Immature natural killer cell (primary cell): Measurements from ENCODE around the gene MSTN. TPM values are rescaled to one million over a fixed set of nuclear protein-coding genes. Genes with fewer than 3 reads are reported as not detected.

Experiments
- DNase-seq, 3 donors: peaks; one replicate each; pipeline ENCODE4 v3.0.0; 2022; ENCODE audit warnings: mixed read lengths in 1 of 3
- H3K27ac Mint-ChIP-seq, 6 donors: one replicate each; pipeline ENCODE4 v1.8.0; 2020; ENCODE audit warnings: mixed read lengths in 6 of 6, mild to moderate bottlenecking in 5 of 6, inconsistent platforms in 4 of 6, moderate library complexity in 3 of 6
- H3K27me3 Mint-ChIP-seq, 3 donors: one replicate each; pipeline ENCODE4 v1.8.0; 2020 to 2021; ENCODE audit warnings: low read depth in 3 of 3, mild to moderate bottlenecking in 3 of 3, mixed read lengths in 3 of 3, moderate library complexity in 3 of 3, inconsistent platforms in 1 of 3
- H3K36me3 Mint-ChIP-seq, 3 donors: one replicate each; pipeline ENCODE4 v1.8.0; 2020; ENCODE audit warnings: mixed read lengths in 3 of 3, inconsistent platforms in 2 of 3, mild to moderate bottlenecking in 2 of 3
- H3K4me1 Mint-ChIP-seq, 2 donors: one replicate each; pipeline ENCODE4 v1.8.0; 2020; ENCODE audit warnings: inconsistent platforms in 2 of 2, mild to moderate bottlenecking in 2 of 2, mixed read lengths in 2 of 2, moderate library complexity in 1 of 2
- H3K4me3 Mint-ChIP-seq, 5 donors: one replicate each; pipeline ENCODE4 v1.8.0; 2020; ENCODE audit warnings: mild to moderate bottlenecking in 5 of 5, mixed read lengths in 5 of 5, inconsistent platforms in 3 of 5, moderate library complexity in 3 of 5
- H3K9me3 Mint-ChIP-seq, 6 donors: one replicate each; pipeline ENCODE4 v1.8.0; 2020; ENCODE audit warnings: mild to moderate bottlenecking in 6 of 6, mixed read lengths in 6 of 6, inconsistent platforms in 4 of 6, moderate library complexity in 3 of 6
- polyA plus RNA-seq, 3 donors: library from polyadenylated mRNA; unstranded; fragments of 300-500 nt; fragmentation: Illumina TruSeq; gene quantifications; one replicate each; pipeline ENCODE4 v1.2.3, GENCODE V29; 2021

The MSTN gene
- polyA plus RNA-seq: not detected

GRCh38 chr2:190062601-190063000 is at the start of gene MSTN:
Gene MSTN (minus strand): TSS chr2:190062729. CDS start chr2:190062596, 133 bp downstream.
- Mint-ChIP-seq H3K4me3 (no peak within 1 kb of the TSS), H3K4me1 (no peaks in the 10 kb centered on the region), H3K27me3 (peaks cover 0 to 4% (median 0%) of the 10 kb centered on the region in 3 donors), H3K9me3 (no peaks in the 10 kb centered on the region), H3K36me3 (no peaks in the 10 kb centered on the region), H3K27ac (no peak within 1 kb of the TSS)
- no peak for DNase-seq

GRCh38 chr2:190111166-190111565 is 48.6 kb upstream of the MSTN start:
- Mint-ChIP-seq H3K9me3 (no peaks in the 10 kb centered on the region), H3K27ac (no peak overlapping the region), H3K36me3 (no peaks in the 10 kb centered on the region), H3K27me3 (peaks cover 2% of the 10 kb centered on the region in 3 donors), H3K4me3 (no peak overlapping the region), H3K4me1 (no peaks in the 10 kb centered on the region)
- DNase-seq: no peak

- no peaks in the 10 kb centered on the region for H3K4me1 Mint-ChIP-seq
- H3K9me3 Mint-ChIP-seq: no peaks in the 10 kb centered on the region
- no peak overlapping the region for H3K4me3 Mint-ChIP-seq
- no peaks in the 10 kb centered on the region for H3K36me3 Mint-ChIP-seq
- DNase-seq: no peak
- peaks cover 2% of the 10 kb centered on the region in 3 donors for H3K27me3 Mint-ChIP-seq
- no peak overlapping the region for H3K27ac Mint-ChIP-seq
Measured at GRCh38 chr2:190110699-190111098, 48.2 kb upstream of the MSTN start.

- Mint-ChIP-seq H3K4me3 (no peak overlapping the region), H3K4me1 (no peaks in the 10 kb centered on the region), H3K27me3 (peaks cover 2% of the 10 kb centered on the region in 3 donors), H3K27ac (no peak overlapping the region), H3K36me3 (no peaks in the 10 kb centered on the region), H3K9me3 (no peaks in the 10 kb centered on the region)
- DNase-seq: no peak
Measured at GRCh38 chr2:190110131-190110530, 47.6 kb upstream of the MSTN start.

- Mint-ChIP-seq H3K9me3 (peaks cover 0 to under 1% (median 0%) of the 10 kb centered on the region in 6 donors), H3K36me3 (no peaks in the 10 kb centered on the region), H3K27ac (no peak overlapping the region), H3K4me3 (no peak overlapping the region), H3K4me1 (no peaks in the 10 kb centered on the region), H3K27me3 (peaks cover 2 to 5% (median 2%) of the 10 kb centered on the region in 3 donors)
- DNase-seq: no peak
Measured at GRCh38 chr2:190107409-190107808, 44.9 kb upstream of the MSTN start.

- Mint-ChIP-seq H3K4me3 (no peak overlapping the region), H3K4me1 (no peaks in the 10 kb centered on the region), H3K9me3 (peaks cover 0 to 7% (median 1%) of the 10 kb centered on the region in 6 donors), H3K36me3 (peaks cover 0 to 2% (median 0%) of the 10 kb centered on the region in 3 donors), H3K27ac (no peak overlapping the region), H3K27me3 (peaks cover 2 to 5% (median 2%) of the 10 kb centered on the region in 3 donors)
- DNase-seq: no peak
Measured at GRCh38 chr2:190106783-190107182, 44.3 kb upstream of the MSTN start.

- peaks cover 0 to 3% (median 0%) of the 10 kb centered on the region in 3 donors for H3K36me3 Mint-ChIP-seq
- no peak overlapping the region for H3K27ac Mint-ChIP-seq
- H3K9me3 Mint-ChIP-seq: peaks cover 0 to 9% (median 2%) of the 10 kb centered on the region in 6 donors
- no peak for DNase-seq
- H3K4me1 Mint-ChIP-seq: no peaks in the 10 kb centered on the region
- peaks cover 2 to 5% (median 2%) of the 10 kb centered on the region in 3 donors for H3K27me3 Mint-ChIP-seq
- no peak overlapping the region for H3K4me3 Mint-ChIP-seq
Measured at GRCh38 chr2:190105554-190105953, 43.0 kb upstream of the MSTN start.

- Mint-ChIP-seq H3K4me3 (no peak overlapping the region), H3K9me3 (peaks cover 0 to 9% (median 2%) of the 10 kb centered on the region in 6 donors), H3K27me3 (peaks cover 0 to 5% (median 4%) of the 10 kb centered on the region in 3 donors), H3K36me3 (peaks cover 0 to 3% (median 0%) of the 10 kb centered on the region in 3 donors), H3K4me1 (no peaks in the 10 kb centered on the region), H3K27ac (no peak overlapping the region)
- DNase-seq: no peak
Measured at GRCh38 chr2:190103144-190103543, 40.6 kb upstream of the MSTN start.

- no peak overlapping the region for H3K27ac Mint-ChIP-seq
- H3K36me3 Mint-ChIP-seq: peaks cover 0 to 3% (median 0%) of the 10 kb centered on the region in 3 donors
- peaks cover 0 to 9% (median 2%) of the 10 kb centered on the region in 6 donors for H3K9me3 Mint-ChIP-seq
- H3K27me3 Mint-ChIP-seq: peaks cover 0 to 4% (median 3%) of the 10 kb centered on the region in 3 donors
- H3K4me1 Mint-ChIP-seq: no peaks in the 10 kb centered on the region
- H3K4me3 Mint-ChIP-seq: no peak overlapping the region
- no peak for DNase-seq
Measured at GRCh38 chr2:190099890-190100697, 37.6 kb upstream of the MSTN start.

GRCh38 chr2:190098851-190099250 is 36.3 kb upstream of the MSTN start:
- no peaks in the 10 kb centered on the region for H3K4me1 Mint-ChIP-seq
- DNase-seq: no peak
- H3K4me3 Mint-ChIP-seq: no peak overlapping the region
- peaks cover 0 to 3% (median 3%) of the 10 kb centered on the region in 3 donors for H3K27me3 Mint-ChIP-seq
- no peak overlapping the region for H3K27ac Mint-ChIP-seq
- peaks cover 0 to 9% (median 2%) of the 10 kb centered on the region in 6 donors for H3K9me3 Mint-ChIP-seq
- peaks cover 0 to 3% (median 0%) of the 10 kb centered on the region in 3 donors for H3K36me3 Mint-ChIP-seq

- no peak for DNase-seq
- Mint-ChIP-seq H3K36me3 (peaks cover 0 to 3% (median 0%) of the 10 kb centered on the region in 3 donors), H3K9me3 (peaks cover 0 to 6% (median 2%) of the 10 kb centered on the region in 6 donors), H3K4me1 (no peaks in the 10 kb centered on the region), H3K27ac (no peak overlapping the region), H3K27me3 (peaks cover 0 to 3% (median 3%) of the 10 kb centered on the region in 3 donors), H3K4me3 (no peak overlapping the region)
Measured at GRCh38 chr2:190097115-190097514, 34.6 kb upstream of the MSTN start.

- no peak overlapping the region for H3K4me3 Mint-ChIP-seq
- no peaks in the 10 kb centered on the region for H3K36me3 Mint-ChIP-seq
- H3K27ac Mint-ChIP-seq: no peak overlapping the region
- no peaks in the 10 kb centered on the region for H3K9me3 Mint-ChIP-seq
- no peak for DNase-seq
- H3K27me3 Mint-ChIP-seq: peaks cover 0 to 3% (median 1%) of the 10 kb centered on the region in 3 donors
- no peaks in the 10 kb centered on the region for H3K4me1 Mint-ChIP-seq
Measured at GRCh38 chr2:190094316-190094871, 31.9 kb upstream of the MSTN start.

- no peak overlapping the region for H3K4me3 Mint-ChIP-seq
- no peaks in the 10 kb centered on the region for H3K36me3 Mint-ChIP-seq
- no peaks in the 10 kb centered on the region for H3K9me3 Mint-ChIP-seq
- no peaks in the 10 kb centered on the region for H3K4me1 Mint-ChIP-seq
- no peak for DNase-seq
- H3K27me3 Mint-ChIP-seq: peaks cover 0 to 3% (median 0%) of the 10 kb centered on the region in 3 donors
- H3K27ac Mint-ChIP-seq: no peak overlapping the region
Measured at GRCh38 chr2:190093793-190094192, 31.3 kb upstream of the MSTN start.

- H3K27ac Mint-ChIP-seq: no peak overlapping the region
- H3K4me1 Mint-ChIP-seq: no peaks in the 10 kb centered on the region
- H3K27me3 Mint-ChIP-seq: peaks cover 0 to 3% (median 0%) of the 10 kb centered on the region in 3 donors
- DNase-seq: no peak
- H3K36me3 Mint-ChIP-seq: no peaks in the 10 kb centered on the region
- H3K4me3 Mint-ChIP-seq: no peak overlapping the region
- H3K9me3 Mint-ChIP-seq: no peaks in the 10 kb centered on the region
Measured at GRCh38 chr2:190090148-190090547, 27.6 kb upstream of the MSTN start.
